ENCODE results near the gene PTPN3. TPM values are rescaled to one million over a fixed set of nuclear protein-coding genes. Genes with fewer than 3 reads are reported as not detected.
"Not testable (repeated sequence)": the region's sequence is repeated elsewhere in the genome, so short reads cannot be mapped to it uniquely, and the experiment has no call there.

PTPN3 gene
- total RNA-seq, 1 donor = under 0.01 TPM

DNA sequence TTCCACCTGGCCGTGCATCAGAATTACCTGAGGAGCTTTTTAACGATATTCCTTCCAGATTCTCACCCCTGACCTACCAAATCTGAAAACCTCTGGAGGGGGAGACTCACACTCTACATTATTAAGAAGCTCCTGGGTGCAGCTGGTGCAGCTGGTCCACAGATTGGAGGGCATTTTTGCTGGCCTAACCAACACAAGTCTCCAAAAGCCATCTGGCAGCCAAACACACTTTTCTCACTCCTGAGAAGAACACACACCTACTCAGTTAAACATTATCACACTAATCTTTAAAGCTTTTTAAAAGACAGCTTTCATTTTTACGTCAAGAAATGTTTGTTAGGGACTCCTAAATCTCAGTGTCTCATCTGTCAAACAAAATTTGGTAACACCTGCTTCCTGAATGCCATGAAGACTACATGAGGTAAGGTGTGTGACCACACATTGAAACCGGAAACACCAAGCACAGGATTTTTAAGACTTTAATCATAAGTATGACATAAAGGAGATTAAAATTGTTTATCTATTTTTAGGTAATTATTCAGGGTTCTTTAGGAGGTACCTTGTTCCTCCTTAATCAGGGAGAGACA lies 14.2 kb upstream of the PTPN3 start:
- no peak overlapping the region for H3K4me3 ChIP-seq (ENCODE audit: low read length)
- no peaks in the 10 kb centered on the region for H3K4me1 ChIP-seq (ENCODE audit: insufficient read depth, low read length)
- peaks cover 9% of the 10 kb centered on the region for H3K27me3 ChIP-seq (ENCODE audit: insufficient read depth, low read length)
- no peaks in the 10 kb centered on the region for H3K9me3 ChIP-seq (ENCODE audit: low read depth, low read length)

DNA sequence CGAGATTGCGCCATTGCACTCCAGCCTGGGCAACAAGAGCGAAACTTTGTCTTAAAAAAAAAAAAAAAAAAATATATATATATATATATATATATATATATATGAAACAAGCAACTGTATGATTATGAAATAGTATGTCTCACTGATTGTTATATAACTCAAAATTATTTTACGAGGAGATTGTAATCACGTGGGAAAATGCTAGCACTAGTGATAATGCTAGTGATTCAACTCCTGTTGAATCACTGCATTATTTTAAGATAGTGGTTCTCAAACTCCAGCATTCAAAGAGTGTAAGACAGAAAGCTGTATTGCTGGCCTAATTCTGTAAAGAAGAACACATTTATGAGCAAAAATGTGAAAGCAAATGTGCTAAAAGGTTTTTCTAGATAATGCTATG lies 12.4 kb upstream of the PTPN3 start:
- peaks cover 9% of the 10 kb centered on the region for H3K27me3 ChIP-seq (ENCODE audit: insufficient read depth, low read length)
- H3K4me3 ChIP-seq (ENCODE audit: low read length) = no peak overlapping the region
- H3K4me1 ChIP-seq (ENCODE audit: insufficient read depth, low read length) = no peaks in the 10 kb centered on the region
- no peaks in the 10 kb centered on the region for H3K9me3 ChIP-seq (ENCODE audit: low read depth, low read length)

DNA sequence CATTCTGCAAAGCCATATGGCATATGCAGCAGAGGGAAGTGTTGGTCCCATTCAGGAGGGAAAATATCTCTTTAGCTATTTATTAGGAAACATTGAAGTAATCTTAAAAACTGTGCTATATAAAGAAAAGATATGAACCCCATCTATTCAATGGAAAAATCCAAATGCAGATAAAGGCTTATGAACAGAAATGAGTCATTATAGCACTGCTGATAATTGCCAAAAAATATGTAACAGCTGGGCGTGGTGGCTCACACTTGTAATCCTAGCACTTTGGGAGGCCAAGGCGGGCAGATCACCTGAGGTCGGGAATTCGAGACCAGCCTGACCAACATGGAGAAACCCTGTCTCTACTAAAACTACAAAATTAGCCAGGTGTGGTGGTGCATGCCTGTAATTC lies 11.9 kb upstream of the PTPN3 start:
- not testable (repeated sequence) for H3K4me3 ChIP-seq (ENCODE audit: low read length)

DNA sequence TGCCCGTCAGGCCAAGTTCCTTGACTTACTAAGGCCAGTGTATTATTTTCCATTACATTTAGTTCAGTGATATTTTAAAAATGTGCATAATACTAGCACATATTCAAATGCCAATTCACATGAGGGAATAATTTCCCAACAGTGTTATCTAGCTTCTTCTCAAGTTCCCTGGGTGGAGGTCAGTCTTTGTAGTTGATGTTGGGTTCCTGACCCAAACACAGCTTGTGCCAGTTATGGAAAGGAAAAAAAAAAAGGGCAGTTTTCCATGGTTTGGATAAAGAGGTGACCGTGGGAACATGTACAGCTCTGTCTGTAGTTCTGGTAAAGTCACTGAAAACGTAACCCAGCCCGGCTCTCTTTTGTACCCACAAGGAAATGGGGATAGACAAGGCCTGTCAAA lies 11.5 kb upstream of the PTPN3 start:
- Histone ChIP-seq H3K4me3 (ENCODE audit: low read length) (no peak overlapping the region), H3K27me3 (ENCODE audit: insufficient read depth, low read length) (peaks cover 11% of the 10 kb centered on the region), H3K4me1 (ENCODE audit: insufficient read depth, low read length) (no peaks in the 10 kb centered on the region), H3K9me3 (ENCODE audit: low read depth, low read length) (no peaks in the 10 kb centered on the region)

More for the DNA sequence above, 11.9 kb upstream of the PTPN3 start:
- not testable (repeated sequence) for H3K4me1 ChIP-seq (ENCODE audit: insufficient read depth, low read length); H3K9me3 ChIP-seq (ENCODE audit: low read depth, low read length); H3K27me3 ChIP-seq (ENCODE audit: insufficient read depth, low read length)

DNA sequence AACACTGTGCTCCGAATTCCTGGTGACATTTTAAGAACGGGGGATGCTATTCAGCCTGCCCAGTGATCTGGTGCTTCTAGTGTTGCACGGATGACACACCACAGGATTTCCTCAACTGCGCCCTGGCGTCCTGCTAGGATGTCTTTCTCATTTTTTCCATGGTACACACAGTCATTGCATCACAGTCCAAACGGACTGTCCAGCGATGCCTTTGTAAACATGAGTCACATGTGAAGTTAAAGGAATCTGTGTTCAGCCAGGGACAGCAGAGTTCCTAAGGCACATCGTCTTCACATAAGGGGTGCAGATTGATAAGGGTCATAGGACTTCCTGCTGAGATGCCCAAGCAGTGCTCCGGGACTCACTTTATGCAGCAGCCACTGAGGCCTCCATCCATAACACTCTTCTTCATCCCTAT lies 9.3 kb upstream of the PTPN3 start:
- H3K9me3 ChIP-seq (ENCODE audit: low read depth, low read length) = no peaks in the 10 kb centered on the region
- no peaks in the 10 kb centered on the region for H3K4me1 ChIP-seq (ENCODE audit: insufficient read depth, low read length)
- no peak overlapping the region for H3K4me3 ChIP-seq (ENCODE audit: low read length)
- H3K27me3 ChIP-seq (ENCODE audit: insufficient read depth, low read length) = peaks cover 17% of the 10 kb centered on the region

DNA sequence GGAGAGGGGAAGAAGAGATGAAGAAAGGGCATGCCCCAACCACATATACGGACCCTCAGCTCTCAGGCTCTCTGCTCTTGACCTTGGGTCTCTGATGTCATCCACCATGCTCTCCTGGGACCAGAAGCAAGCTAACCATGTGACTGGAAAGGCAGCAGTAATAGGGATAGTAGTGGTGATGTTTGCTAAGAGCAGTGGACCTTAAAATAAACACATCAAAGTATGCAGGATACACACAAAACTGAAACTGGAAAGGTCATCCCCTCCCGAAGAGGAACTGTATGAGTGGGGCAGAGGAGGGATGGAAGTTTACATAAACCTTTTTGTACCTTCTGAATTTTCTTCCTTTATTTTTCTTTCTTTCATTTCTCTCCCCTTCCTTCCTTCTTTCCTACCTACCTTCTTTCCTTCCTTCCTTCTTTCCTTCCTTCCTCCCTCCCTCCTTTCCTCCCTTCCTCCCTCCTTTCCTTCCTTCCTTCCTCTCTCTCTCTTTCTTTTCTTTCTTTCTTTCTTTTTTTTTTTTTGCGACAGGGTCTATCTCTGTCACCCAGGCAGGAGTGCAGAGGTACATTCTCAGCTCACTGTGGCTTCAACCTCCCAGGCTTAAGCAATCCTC lies 8.1 kb upstream of the PTPN3 start:
- Histone ChIP-seq H3K9me3 (ENCODE audit: low read depth, low read length) (no peaks in the 10 kb centered on the region), H3K27me3 (ENCODE audit: insufficient read depth, low read length) (peaks cover 27% of the 10 kb centered on the region), H3K4me1 (ENCODE audit: insufficient read depth, low read length) (no peaks in the 10 kb centered on the region), H3K4me3 (ENCODE audit: low read length) (no peak overlapping the region)

DNA sequence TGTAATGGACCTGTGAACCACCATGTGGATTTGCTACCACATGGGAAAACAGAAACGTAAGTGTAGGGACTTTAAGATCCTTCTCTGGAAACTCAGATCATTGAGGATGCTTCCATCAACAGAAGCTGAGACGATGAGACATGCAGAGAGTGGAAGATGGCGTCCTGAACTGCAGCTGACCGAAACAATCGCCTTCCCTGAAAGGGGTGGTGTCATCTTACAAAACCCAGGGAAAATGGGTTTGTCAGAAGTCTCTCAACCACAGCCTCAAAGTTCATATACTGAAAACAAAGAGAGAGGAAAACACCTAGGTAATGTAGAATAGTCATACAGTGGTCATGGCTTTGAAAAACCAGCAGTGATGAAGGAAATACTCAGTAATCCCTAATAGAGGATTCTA lies 6.6 kb upstream of the PTPN3 start:
- H3K27me3 ChIP-seq (ENCODE audit: insufficient read depth, low read length) = peaks cover 39% of the 10 kb centered on the region
- no peaks in the 10 kb centered on the region for H3K4me1 ChIP-seq (ENCODE audit: insufficient read depth, low read length)
- H3K4me3 ChIP-seq (ENCODE audit: low read length) = no peak overlapping the region
- H3K9me3 ChIP-seq (ENCODE audit: low read depth, low read length) = no peaks in the 10 kb centered on the region

DNA sequence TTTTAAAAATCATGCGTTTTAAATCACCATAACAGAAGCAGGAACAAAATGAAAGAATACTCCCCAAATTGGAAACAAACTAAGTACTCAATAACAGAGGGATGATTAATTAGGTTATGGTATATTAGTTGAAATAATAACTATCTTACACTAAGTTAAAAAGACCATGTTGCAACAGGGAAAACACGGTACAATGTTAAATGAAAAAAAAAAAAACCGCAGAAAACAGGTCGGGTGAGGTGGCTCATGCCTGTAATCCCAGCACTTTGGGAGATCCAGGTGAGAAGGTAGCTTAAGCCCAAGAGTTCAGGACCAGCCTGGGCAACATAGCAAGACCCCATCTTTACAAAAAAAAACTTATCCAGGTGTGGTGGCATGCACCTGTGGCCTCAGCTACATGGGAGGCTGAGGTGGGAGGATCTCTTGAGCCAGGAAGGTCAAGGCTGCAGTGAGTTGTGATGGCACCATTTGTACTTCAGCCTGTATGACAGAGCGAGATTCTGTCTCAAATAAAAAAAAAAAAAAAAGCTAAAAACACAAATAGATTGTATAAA lies 2.4 kb upstream of the PTPN3 start:
- Histone ChIP-seq H3K9me3 (ENCODE audit: low read depth, low read length) (no peaks in the 10 kb centered on the region), H3K4me1 (ENCODE audit: insufficient read depth, low read length) (no peaks in the 10 kb centered on the region), H3K27me3 (ENCODE audit: insufficient read depth, low read length) (peaks cover 67% of the 10 kb centered on the region), H3K4me3 (ENCODE audit: low read length) (no peak overlapping the region)

DNA sequence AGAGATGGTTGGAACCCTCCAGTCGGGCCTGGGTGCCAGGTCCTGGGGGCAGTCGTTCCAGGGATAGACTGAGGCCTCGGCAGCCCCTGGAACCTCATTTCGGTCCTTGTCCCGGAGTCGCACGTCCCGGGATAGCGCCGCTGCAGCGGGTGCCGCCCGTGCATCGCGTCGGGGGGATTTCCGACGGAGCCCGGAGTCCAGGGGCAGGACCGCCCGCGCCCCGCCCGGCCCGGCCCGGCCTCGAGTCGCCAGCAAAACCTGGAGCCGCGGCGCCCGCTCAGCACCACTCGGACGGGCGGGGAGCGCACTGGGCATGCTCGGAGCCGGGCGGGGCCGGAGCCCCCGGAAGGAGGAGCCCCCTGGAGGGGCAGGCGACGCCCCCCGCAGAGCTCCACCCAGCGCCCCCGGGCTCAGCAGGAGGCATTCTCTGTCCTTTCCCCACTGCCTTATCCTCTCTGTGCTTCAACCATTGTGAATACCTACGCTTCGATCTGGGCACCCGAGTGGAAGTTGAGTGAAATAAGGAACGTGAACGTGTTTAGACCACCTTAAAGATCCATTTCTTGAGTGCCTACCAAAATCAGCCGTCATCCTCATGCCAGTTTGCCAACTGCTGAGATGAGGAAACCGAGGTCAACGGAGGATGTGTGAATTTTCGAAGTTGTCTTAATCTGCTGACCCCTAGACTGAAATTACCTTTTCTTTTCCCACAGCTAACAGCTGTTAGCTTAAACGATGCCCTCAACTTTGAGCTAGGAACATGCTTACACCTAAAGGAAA lies 1.7 kb upstream of the PTPN3 start:
- Histone ChIP-seq H3K4me3 (ENCODE audit: low read length) (no peak overlapping the region), H3K27me3 (ENCODE audit: insufficient read depth, low read length) (peaks cover 71% of the 10 kb centered on the region)

DNA sequence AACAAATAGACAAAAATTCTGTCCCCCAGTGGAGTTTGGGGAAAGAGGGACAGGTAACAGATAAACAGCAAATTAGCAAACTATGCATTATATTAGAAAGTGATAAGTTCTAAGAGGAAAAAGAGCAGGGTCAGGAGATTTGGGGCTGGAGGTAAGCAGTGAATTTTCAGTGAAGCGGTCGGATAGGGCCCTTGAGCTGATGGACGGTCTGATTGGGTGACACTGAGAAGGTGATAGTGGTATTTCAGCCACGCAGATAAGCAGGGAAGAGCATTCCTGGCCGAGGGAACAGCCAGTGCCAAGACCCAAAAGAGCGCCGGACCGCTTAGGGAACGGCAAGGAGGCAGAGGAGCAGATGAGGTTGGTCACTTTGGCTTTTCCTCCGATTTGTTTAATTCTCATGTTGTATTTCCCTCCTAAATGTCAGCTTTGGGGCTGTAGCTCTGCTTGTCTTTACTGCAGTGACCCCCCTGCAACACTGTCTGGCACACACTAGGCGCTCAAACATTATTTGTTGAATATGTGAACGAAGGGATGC lies 1.1 kb upstream of the PTPN3 start:
- no peaks in the 10 kb centered on the region for H3K4me1 ChIP-seq (ENCODE audit: insufficient read depth, low read length)
- no peaks in the 10 kb centered on the region for H3K9me3 ChIP-seq (ENCODE audit: low read depth, low read length)
- H3K27me3 ChIP-seq (ENCODE audit: insufficient read depth, low read length) = peaks cover 71% of the 10 kb centered on the region
- H3K4me3 ChIP-seq (ENCODE audit: low read length) = no peak overlapping the region

More for the DNA sequence above, 1.7 kb upstream of the PTPN3 start:
- no peaks in the 10 kb centered on the region for H3K4me1 ChIP-seq (ENCODE audit: insufficient read depth, low read length)
- no peaks in the 10 kb centered on the region for H3K9me3 ChIP-seq (ENCODE audit: low read depth, low read length)

DNA sequence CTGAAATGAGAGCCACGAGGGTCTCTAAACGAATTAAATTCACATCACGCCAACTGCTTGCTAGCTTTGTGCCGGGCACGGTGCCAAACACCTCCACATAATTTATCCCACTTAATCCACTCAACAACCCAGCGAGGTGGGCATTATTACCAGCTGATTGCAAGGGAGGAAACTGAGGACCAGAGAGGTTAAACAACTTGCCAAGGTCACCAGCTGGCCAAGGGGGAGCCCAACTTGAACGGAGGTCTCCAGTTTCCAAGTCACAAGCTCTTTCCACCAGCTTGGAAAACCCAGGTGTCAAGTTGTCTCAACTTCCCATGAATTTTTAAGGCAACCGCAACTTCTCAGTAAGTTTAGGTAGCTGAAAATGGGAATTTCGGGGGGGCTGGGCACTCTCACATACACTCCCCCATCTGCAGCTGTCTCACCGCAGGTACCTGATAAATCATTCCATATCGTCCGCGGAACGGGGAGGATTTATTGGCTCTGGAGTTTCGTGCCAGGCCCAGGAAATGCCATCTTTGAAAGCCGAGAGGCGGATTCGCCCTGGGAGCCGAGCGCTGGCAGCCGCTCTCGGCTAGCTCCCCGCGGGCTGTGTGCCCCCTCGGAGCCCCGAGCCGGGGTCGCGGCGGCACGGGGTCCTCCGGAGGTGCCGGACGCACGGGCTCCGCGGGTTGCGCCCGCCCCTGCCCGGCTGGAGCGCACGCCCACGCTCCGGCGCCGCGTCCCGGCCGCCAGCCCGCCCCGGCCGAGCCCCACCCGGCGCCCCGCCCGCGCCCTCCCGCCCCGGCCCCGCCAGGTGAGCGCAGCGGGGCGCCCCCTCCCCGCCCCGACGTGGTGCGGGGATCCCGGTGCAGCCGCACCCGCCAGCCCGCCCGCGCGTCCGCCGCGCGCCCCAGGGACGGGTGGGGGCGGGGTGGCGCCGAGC lies 617 bp downstream of the PTPN3 start:
- Histone ChIP-seq H3K4me1 (ENCODE audit: insufficient read depth, low read length) (no peaks in the 10 kb centered on the region), H3K4me3 (ENCODE audit: low read length) (no peak overlapping the region), H3K27me3 (ENCODE audit: insufficient read depth, low read length) (peaks cover 72% of the 10 kb centered on the region), H3K9me3 (ENCODE audit: low read depth, low read length) (no peaks in the 10 kb centered on the region)

DNA sequence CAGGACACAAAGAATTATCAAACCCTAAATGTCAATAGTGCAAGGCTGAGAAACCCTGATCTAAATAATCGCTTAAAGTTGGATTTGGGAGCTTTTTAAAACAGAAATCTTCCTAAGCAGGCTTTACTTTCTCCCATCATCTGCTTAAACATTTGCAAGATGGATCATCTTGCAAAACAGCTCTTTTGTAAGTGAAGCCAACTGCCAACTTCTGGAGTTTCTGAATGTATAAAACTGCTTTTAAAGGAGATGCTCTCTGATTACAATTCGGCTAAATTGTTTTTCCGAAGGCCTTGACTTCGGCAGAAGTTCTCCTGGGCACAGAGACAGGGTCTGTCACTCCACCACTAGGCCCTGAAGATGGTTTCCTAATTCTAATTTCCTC lies 1.3 kb downstream of the PTPN3 start:
- Histone ChIP-seq H3K9me3 (ENCODE audit: low read depth, low read length) (no peaks in the 10 kb centered on the region), H3K4me1 (ENCODE audit: insufficient read depth, low read length) (no peaks in the 10 kb centered on the region), H3K4me3 (ENCODE audit: low read length) (no peak overlapping the region), H3K27me3 (ENCODE audit: insufficient read depth, low read length) (peaks cover 65% of the 10 kb centered on the region)

DNA sequence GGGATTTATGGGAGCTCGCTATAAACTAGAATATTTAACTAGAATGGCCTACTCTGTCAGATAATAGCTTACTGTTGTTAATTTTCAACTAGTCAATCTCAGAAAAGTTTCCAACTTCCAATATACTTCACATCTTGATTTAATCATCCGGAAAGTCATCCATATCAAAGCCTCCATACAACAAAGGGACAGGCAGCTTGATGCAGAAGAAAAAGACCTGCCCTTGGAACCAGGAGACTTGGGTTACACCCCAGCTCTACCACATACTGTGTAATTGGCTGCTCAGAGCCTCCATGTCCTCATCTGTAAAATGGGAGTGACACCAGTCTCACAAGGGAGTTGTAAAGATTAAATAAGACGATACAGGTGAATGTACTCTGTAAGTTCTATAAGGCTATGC lies 1.9 kb downstream of the PTPN3 start:
- Histone ChIP-seq H3K4me1 (ENCODE audit: insufficient read depth, low read length) (no peaks in the 10 kb centered on the region), H3K27me3 (ENCODE audit: insufficient read depth, low read length) (peaks cover 59% of the 10 kb centered on the region), H3K4me3 (ENCODE audit: low read length) (no peak overlapping the region), H3K9me3 (ENCODE audit: low read depth, low read length) (no peaks in the 10 kb centered on the region)

DNA sequence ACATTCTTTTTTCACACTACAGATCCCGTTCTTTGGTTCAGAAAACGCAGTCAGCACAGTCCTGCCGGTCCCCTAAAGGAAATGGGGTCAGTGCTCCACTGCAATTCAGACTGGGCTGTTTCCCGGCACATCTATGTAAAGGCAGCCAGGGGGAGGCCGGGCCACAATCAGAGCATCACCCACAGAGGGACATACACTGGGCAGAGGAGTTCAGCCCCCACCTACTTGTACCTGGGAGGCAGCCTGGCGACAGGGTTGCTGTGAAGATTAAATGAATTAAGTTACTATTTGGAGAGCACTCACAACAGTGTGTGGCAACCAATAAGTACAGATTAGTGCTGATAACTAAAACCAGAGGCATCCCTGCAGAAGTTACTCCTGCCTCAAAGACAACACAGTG lies 4.5 kb downstream of the PTPN3 start:
- Histone ChIP-seq H3K9me3 (ENCODE audit: low read depth, low read length) (no peaks in the 10 kb centered on the region), H3K27me3 (ENCODE audit: insufficient read depth, low read length) (peaks cover 34% of the 10 kb centered on the region), H3K4me3 (ENCODE audit: low read length) (no peak overlapping the region), H3K4me1 (ENCODE audit: insufficient read depth, low read length) (no peaks in the 10 kb centered on the region)
